Activated T-helper 1 cell treated with Interleukin-2 at 50 U/mL for 16 hours (primary cell): ENCODE measurements around the gene SLCO1A2.
"Not testable (repeated sequence)": the region's sequence is repeated elsewhere in the genome, so short reads cannot be mapped to it uniquely, and the experiment has no call there.

Source experiments
- DNase-seq: peaks from one replicate; pipeline ENCODE4 v3.0.0-alpha.2; 2020; ENCODE audit warnings: low read depth

Gene SLCO1A2, protein sequence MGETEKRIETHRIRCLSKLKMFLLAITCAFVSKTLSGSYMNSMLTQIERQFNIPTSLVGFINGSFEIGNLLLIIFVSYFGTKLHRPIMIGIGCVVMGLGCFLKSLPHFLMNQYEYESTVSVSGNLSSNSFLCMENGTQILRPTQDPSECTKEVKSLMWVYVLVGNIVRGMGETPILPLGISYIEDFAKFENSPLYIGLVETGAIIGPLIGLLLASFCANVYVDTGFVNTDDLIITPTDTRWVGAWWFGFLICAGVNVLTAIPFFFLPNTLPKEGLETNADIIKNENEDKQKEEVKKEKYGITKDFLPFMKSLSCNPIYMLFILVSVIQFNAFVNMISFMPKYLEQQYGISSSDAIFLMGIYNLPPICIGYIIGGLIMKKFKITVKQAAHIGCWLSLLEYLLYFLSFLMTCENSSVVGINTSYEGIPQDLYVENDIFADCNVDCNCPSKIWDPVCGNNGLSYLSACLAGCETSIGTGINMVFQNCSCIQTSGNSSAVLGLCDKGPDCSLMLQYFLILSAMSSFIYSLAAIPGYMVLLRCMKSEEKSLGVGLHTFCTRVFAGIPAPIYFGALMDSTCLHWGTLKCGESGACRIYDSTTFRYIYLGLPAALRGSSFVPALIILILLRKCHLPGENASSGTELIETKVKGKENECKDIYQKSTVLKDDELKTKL

DNA sequence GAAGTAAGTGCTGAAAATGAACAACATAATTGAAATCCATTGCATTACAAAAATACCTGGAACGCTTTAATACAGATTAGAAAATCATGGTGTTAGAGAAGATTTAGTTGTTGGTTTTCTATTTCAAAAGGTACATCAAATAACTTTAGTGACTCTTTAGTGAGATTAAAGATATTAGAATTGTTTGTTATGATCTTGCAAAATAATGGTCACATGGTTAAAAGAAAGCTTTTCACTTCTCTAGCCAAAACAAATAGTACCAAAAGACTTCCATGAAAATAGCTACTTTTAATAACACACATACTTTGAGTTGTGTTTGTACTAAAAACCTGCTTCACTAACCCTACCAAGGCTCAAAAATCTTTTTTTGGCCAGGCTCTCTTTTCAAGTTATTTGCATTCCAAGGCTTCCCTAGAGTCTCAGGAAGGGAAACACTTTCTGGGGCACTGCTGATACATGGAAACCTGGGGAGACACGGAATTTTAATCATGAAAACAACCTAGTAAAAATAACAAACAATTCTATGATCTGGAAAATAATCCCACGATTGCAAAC is at the start of gene SLCO1A2:
TSS of gene SLCO1A2 (minus strand) at position 147 of the 555 bp plus-strand sequence. CDS start 270 bp downstream, outside the sequence.
- no peak for DNase-seq

DNA sequence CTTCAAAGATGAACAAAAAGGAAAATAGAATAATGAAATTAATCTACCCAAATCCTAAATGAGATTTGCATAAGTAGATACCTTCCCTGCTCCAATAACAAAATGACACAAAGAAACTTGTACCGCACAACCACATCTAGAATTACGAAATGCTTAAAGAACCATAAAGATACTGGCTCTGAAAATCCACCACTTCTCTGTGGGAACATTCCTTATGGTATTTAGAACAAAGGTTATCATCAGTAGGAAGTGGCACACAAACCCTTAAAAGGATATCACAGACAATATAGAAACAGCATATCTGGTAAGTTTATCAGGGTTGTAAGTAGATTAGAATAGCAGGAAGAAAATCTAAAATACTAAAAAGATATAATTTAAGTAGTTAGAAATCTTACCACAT is 49.5 kb upstream of the SLCO1A2 start:
- DNase-seq: no peak

DNA sequence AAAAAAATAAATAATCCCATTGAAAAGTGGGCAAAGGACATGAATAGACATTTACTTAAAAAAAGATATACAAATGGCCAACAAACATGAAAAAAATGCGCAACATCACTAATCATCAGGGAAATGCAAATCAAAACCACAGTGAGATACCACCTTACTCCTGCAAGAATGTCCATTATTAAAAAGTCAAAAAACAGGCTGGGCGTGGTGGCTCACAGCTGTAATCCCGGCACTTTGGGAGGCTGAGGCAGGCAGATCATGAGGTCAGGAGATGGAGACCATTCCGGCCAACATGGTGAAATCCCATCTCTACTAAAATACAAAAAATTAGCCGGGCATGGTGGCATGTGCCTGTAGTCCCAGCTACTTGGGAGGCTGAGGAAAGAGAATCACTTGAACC is 46.6 kb upstream of the SLCO1A2 start:
- not testable (repeated sequence) for DNase-seq

DNA sequence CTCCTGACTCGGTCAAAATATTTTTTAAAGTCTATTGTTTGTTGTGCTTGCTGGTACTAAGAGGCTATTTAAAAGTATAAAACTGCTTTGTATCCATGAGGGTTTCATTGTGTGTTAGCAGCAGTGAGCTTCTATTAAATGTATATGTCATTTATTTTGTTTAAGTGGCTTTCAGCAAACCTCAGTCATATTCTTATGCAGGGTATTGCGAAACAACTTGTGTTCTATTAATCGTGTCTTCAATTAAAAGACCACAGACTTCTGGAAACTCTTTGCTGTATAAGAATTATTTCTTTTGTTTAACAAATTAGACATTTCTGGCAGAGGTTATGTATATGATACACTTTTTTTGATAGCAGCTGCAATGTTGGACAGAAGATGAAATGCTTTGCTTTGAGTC is 44.5 kb upstream of the SLCO1A2 start:
- no peak for DNase-seq

DNA sequence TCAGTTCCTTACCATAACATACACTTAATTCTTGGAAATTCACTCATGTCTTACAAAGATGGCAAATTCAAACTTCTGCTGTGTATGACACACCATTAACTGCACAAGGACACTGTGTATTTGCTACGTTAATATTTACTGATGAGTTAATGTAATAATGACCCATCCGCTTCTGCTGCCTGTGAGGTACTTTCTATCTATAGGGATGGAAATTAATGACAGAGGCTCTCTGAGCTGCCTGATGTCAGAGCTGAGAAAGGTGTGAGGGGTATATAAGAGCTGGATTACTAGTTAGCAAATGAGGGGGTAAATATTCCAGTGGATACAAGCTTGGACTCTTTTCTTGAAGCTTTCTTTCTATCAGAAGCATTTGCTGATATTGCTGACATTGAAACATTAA is 37.9 kb upstream of the SLCO1A2 start, which contains the start of gene IAPP:
TSS of gene IAPP (plus strand) at position 301 of the 400 bp plus-strand sequence. CDS start 450 bp downstream, outside the sequence.
- no peak for DNase-seq

DNA sequence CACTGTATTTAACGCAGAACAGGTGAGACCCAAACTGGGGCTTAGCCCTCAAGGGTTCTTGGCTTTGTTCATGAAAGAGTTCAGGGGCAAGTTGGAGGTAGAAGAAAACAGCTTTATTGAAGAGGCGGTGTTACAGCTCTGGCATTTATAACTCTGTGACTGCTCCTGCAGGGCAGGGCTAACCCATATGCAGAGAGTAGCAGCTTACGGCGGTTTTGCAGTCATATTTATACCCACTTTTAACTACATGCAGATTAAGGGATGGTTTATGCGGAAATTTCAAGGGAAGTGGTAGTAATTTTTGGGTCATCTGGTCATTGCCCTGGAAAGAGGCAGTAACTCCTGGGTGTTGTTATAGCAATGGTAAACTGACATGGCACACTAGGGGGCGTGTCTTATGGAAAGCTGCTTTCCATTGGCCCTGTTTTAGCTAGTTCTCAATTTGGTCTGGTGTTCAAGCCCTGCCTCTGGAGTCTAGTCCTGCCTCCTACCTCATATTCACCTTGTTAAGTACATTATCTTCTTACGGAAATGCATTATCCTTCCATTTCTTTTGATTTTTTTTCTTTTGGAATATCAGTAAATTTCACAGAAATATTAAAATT is 36.2 kb upstream of the SLCO1A2 start:
- DNase-seq: no peak

DNA sequence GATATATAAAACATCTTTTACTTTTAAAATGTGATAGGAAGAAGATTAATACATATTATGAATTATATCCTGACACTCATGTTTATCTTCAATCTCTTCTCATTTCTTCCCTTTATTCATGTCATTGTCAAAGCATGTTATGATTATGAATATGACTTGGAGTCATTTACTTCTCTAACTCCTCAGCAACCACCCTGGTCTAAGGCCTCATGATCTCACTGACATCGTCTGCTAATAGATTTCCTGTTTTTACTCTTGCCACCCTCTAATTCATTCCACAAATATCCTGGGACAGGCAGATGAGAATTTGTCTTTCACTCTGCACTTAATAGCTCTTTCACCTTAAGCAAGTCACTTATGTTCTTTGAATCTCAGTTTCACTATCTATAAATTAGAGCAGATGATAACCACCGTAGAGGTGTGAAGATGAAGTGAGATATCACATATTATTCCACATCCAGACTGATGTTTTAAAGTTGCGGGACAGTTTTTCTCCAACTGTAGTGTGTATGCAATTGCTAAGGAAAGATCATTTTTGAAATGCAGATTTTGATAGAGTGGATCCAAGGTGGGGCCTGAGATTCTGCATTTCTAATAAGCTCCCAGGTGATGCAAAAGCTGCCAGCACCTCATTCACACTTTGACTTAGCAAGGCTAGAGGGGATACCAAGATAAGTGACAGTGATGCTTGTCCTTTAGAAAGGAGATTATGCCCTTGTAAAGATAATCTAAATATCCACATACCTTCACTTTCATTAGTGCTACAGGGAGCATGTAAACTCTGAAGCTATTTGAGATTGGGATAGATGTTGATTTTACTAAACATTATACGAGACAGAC is 34.6 kb upstream of the SLCO1A2 start:
- DNase-seq: no peak

DNA sequence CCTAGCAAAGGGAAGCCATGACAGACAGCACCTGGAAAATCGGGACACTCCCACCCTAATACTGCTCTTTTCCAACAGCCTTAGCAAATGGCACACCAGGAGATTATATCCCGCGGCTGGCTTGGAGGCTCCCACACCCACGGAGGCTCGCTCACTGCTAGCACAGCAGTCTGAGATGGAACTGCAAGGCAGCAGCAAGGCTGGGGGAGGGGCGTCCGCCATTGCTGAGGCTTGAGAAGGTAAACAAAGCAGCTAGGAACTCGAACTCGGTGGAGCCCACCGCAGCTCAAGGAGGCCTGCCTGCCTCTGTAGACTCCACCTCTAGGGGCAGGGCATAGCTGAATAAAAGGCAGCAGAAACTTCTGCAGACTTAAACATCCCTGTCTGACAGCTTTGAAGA is 25.9 kb upstream of the SLCO1A2 start:
- not testable (repeated sequence) for DNase-seq

DNA sequence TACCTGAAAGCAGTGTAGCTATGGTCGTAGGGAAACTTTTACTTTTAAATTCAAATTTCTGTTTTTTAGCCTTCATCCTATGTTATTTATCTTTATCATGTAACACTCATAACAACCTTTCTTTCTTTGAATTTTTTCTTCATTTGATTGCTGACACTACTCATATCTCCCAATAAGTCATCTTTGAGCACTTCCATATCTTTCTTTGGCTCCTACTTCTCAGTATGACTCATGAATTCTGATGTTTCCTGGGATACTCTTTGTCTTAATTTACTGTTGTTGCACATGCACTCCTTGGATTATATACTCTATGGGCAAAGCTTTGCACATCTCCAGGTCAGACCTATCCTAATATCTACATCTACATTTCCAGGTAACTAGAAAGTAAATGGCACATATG is 19.9 kb upstream of the SLCO1A2 start:
- DNase-seq: no peak

DNA sequence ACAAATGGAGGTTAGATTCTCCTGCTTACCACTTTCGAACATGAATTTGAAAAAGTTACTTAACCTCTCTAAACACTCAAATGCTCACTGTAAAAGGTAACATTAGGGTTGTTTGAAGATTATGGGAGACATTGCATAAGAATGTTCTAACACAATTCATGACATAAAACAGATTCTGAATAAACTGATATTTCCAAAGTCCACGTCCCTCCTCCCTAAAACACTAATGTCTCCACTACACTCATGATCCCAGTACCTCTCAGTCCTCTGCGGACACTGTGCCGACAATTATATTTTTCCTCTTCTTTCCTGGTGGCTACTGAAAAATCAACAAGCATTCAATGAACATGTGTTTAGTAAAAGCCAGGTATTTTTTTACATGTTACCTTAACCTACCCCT is 19.2 kb upstream of the SLCO1A2 start:
- no peak for DNase-seq

DNA sequence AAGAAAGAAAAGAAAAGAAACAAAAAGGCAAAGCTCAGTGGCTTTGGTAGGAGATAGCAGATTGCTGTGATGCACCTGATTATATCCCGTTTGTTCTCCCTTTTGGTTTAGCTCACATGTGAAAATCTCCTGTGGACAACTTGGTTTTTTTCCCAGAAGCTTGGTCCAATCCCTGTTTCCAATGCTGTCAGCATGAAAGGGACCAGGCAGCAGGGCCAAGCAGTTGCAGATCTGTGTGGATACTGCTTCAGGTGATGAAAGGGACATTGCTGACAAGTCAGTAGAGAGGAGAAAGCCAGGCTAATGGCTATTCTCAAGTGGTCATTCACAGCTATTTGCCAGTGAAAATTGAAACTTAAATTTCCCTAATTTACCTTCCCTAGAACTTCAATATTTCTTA is 18.8 kb upstream of the SLCO1A2 start:
- no peak for DNase-seq

DNA sequence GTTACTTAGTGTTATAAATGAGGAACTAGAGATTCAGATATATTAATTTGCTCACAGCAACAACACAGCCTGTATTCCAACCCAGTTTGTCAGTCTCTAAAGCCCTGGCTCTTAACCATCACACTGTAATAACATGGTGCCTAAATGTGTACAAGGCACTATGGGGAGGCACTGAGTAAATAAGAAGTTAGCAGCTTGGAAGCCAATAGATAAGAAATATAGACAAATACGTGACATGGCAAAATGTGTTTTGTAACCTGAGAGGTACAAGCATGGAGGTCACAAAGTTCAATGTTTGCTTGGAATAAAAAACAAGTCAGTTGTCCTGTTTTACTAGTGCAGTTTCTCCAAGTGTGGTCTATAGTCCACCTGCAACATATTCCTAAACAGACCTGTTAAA is 16.3 kb upstream of the SLCO1A2 start:
- no peak for DNase-seq

DNA sequence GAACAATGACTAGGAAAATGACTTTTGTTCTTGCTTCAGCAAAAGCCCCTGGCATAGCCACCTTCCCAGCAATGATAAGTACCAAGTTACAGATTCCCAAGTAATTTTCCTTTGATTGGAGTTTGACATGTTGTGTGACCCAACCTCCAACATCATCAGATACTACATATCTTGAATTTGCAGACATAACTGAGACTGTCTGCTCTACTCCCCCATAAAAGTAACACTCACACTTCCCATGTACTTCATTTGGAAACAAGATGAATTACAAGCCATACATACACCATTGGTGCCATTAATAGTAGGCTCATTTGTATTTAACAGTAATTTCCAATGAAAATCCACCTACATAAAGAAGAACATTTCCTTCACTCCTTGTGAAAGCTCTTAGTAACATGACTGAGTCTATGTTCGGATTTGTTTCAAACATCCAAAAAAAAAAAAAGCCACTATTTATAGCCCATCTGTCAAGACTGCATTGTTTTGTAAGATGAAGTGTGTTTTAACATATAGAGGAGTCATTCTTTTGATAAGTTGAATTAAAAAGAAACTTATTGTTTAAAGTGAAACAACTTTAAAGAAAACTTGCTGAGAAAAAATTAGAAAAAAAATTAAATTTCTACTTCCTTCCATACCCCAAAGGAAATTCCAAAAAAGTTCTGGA is 12.0 kb upstream of the SLCO1A2 start:
- no peak for DNase-seq

DNA sequence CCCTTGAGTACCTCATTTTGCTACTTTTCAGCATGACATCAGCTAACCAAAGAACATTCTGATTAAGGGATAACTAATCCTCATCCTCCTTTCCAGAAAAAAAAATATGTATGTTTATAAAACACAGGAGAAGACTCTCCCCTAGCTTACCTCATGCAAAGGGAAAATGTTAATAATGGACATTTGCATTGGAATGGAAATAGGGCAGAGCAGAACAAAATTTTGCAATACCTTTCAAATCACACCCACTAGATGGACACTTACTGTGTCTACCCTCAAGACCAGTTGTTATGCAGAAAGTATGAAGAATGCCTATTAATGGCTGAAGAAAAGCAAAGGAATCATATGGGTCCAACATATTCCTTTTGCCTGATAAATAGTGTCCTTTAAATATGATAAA is 8.9 kb upstream of the SLCO1A2 start:
- DNase-seq: no peak

DNA sequence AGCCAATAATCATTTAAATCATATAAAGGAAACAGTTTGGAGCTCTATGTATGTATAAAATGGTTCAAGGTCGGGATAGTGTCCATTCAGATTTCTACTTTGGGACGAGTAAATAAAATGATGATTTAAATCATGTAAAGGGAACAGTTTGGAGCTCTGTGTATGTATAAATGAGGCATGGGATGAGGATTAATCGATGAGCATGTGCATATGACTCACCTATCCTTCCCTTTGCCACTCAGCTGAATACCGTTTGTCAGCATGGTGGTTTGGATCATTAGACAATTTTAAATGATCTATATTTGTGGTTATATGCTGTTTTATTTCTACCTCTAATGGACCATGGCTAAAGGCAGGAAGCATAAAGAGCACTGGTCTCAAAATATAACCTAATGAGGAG is 7.1 kb upstream of the SLCO1A2 start:
- DNase-seq: no peak

DNA sequence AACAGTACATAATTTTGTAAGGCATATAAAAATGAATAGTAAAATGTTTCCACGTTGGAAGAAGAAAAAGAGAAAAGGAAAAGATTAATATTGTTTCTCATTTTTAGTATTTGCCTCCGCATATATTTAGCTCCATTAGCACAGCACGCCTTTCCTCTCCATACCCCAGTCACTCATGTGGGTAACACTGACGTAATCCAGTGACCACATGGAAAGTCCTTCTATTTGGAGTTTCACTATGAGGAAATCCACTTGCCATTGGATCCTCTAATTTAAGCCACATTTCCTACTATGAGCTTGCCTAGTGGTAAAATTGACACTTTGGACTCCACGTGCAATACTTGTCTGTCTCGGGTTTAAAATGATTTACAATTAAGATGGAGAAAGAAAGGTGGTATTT is 5.7 kb upstream of the SLCO1A2 start:
- DNase-seq: no peak

DNA sequence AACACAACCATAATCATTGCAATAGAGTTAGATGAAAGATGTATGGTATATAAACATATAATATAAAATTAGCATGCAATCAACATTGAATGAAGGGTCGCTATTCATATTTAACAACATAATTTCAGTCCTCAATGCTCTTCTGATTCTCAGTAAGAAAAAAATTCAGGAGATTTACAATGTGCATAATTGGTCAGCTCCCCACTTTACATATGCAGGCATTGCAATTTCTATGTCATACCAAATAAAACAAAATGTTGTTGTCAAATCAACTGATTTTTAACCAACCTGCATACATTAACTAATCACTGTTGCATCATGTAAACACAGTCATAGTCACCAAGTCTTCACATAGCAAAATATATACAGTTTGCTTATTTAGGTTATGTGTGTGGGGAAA is 5.2 kb upstream of the SLCO1A2 start:
- no peak for DNase-seq

DNA sequence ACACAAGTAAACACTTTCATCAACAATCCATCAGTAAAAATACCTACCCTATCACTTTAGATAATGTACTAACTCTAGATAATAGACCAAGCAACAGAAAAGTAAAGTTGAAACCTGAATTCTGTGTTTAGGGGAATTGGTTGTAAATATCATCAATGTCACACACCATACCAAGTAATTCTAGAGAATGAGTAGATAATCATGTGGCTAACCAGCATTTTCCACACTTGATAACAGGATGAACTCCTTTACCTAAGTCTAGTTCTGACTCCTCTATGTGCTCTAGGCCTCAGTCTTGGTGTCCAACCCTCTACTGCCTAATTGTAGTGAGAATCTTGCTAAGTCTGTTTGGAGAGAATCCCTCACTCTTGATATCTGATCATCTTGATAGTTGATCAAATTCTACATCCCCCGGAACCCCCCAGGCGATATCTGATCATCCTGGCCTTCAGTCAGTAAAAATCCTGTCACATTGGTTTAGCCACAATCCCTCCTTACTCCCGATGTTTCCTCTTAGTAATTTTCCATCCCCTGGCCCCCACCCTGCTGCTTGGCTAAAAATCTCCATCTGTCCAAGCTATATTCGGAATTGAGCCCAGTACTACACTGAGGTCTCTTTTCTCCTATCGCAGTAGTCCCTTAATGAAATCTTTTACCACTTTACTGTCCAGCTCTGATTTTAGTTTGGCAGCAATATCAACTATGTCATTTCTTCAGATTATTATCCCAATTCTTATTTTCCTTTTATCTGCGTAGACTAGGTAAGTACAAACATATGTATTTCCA is 3.4 kb upstream of the SLCO1A2 start:
- DNase-seq: no peak

DNA sequence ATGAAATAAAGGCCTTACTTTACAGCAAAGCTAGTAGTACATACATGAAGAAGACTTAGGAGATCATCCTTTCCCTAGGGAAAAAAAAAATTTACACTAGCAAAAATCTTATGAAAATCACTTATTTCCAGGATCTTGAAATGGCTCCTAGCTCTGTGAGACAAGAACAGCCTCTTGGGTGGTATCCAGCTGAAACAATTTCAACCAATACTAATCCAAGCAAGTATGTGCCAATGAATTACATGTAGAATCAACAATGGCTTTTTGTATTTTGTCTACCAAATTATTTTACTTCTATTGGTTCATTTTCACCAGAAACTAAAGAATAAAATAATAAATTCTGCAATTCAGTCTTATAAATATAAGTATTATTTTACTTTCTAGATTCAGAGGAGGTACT is 2.7 kb upstream of the SLCO1A2 start:
- no peak for DNase-seq

DNA sequence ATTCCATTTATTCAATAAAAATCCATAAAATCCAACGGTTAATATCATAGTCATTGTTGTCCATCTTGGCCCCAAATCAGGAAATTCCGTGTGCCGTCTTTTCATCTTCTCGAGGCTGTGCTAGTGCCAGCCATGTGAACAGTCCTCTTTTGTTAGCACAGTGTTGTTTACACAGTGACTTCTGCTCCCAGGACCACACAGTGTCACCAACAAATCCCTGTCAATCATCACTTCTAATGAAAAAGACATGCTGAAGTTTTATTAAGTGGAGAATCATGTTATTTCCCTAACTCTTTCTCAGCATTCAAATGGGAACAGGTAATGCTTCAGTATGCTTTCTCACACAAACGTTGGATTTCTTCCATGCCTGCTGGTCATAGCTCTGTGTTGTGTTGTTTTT is 1.9 kb upstream of the SLCO1A2 start:
- no peak for DNase-seq
